ENCODE results near the gene TSPOAP1.

The TSPOAP1 gene

DNA sequence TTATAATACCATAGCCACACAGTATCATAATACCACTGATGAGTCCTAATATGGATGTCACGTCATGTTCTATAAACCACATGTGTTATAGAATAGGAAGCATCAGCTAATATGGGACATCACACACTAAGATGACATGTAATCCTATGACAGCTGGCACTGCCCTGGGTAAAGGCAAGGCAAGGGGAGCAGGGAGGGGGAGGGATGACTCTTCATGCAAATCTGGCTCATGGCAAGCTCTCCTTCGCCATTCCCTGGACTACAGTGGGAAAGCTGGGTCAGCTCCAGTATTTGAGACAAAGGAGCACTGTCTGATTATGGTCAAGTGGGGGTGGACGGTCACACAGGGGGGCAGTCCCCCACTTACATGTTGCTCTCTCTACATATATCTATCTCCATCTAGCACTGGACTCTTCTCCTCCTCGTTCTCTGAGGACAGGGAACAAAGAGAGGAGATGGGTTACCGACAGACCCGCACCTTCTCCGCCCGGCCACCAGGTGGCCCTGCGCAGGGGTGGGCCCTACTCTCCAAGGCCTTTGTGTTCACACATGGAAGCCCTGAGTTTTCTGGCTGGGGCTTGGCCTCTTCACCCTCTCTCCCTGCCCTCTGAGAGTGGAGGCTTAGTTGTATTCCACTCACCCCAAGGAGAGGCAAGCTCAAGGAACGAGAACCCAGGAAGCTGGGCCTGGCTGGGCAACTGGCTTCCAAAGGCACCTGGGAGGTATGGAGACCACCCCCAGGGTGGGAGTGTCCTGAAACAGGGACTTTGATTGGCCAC is 24.4 kb downstream of the TSPOAP1 start:
- Histone ChIP-seq H3K79me2 (ENCODE audit: control insufficient read depth, low read length) (no peaks in the 10 kb centered on the region), H3K36me3 (ENCODE audit: control insufficient read depth, low read length) (no peaks in the 10 kb centered on the region), H3K4me3 (ENCODE audit: low read length) (no peak overlapping the region), H3K4me2 (ENCODE audit: low read length) (no peak overlapping the region), H3K27me3 (ENCODE audit: control insufficient read depth, low read length) (peaks cover 16% of the 10 kb centered on the region), H3K27ac (ENCODE audit: low read depth, low read length) (no peak overlapping the region), H3K4me1 (ENCODE audit: control insufficient read depth, low read length) (no peaks in the 10 kb centered on the region; the same call in 1 of the 2 replicates), H3K9me3 (ENCODE audit: control insufficient read depth, insufficient read depth, low read length) (no peaks in the 10 kb centered on the region), H4K20me1 (ENCODE audit: control insufficient read depth, insufficient read depth, low read depth, low read length) (no peaks in the 10 kb centered on the region), H3K9me2 (replicated peaks; ENCODE audit: control insufficient read depth, low read length) (no peaks in the 10 kb centered on the region), H3F3A (ENCODE audit: control insufficient read depth, insufficient read depth) (no peaks in the 10 kb centered on the region)
- TF ChIP-seq, protein P1, sequence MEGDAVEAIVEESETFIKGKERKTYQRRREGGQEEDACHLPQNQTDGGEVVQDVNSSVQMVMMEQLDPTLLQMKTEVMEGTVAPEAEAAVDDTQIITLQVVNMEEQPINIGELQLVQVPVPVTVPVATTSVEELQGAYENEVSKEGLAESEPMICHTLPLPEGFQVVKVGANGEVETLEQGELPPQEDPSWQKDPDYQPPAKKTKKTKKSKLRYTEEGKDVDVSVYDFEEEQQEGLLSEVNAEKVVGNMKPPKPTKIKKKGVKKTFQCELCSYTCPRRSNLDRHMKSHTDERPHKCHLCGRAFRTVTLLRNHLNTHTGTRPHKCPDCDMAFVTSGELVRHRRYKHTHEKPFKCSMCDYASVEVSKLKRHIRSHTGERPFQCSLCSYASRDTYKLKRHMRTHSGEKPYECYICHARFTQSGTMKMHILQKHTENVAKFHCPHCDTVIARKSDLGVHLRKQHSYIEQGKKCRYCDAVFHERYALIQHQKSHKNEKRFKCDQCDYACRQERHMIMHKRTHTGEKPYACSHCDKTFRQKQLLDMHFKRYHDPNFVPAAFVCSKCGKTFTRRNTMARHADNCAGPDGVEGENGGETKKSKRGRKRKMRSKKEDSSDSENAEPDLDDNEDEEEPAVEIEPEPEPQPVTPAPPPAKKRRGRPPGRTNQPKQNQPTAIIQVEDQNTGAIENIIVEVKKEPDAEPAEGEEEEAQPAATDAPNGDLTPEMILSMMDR (IDR thresholded peaks at IDR 0.05; ENCODE audit: low read depth, low read length, poor library complexity, severe bottlenecking): peak; percentile 93
- no peak for TF ChIP-seq EZH2phosphoT487 (IDR thresholded peaks at IDR 0.05; ENCODE audit: borderline replicate concordance, low read length)

DNA sequence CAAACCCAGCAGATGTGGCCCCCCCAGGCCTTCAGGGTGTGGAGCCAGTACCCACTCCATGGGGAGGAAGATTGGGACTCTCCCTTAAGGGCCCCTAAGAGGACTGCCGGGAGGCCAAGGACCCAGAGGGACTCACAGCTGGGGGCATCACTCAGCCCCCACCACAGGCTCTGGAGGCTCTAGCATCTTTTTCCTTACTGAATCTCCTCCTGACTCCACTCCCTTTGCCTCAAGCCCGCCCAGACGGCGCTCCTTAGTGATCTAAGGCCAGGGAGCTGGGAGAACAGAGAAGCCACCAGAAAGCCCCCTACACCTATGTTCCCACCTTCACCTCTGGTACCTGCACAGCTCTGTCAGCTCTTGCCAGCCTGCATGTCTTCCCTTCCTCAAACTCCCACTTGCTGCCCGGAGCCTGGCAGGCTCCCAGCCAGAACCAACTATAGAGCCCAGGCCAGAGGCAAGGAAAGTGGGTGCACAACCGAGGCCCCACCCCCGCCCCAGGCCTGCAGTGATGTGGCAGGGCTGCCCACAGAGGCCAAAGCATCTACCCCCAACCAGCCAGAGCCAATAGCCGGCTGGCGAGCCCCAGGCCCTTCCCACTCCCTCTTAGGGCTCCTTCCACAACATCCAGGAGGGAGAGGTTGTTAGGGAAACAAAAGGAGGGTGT is 25.5 kb downstream of the TSPOAP1 start:
- Histone ChIP-seq H3K4me1 (ENCODE audit: control insufficient read depth, low read length) (no peaks in the 10 kb centered on the region; the same call in 1 of the 2 replicates), H3K27me3 (ENCODE audit: control insufficient read depth, low read length) (peaks cover 24% of the 10 kb centered on the region), H3K79me2 (ENCODE audit: control insufficient read depth, low read length) (no peaks in the 10 kb centered on the region), H3K4me2 (ENCODE audit: low read length) (no peak overlapping the region), H3K27ac (ENCODE audit: low read depth, low read length) (no peak overlapping the region), H3K36me3 (ENCODE audit: control insufficient read depth, low read length) (no peaks in the 10 kb centered on the region), H3K4me3 (ENCODE audit: low read length) (no peak overlapping the region), H3F3A (ENCODE audit: control insufficient read depth, insufficient read depth) (no peaks in the 10 kb centered on the region), H3K9me3 (ENCODE audit: control insufficient read depth, insufficient read depth, low read length) (no peaks in the 10 kb centered on the region), H3K9me2 (replicated peaks; ENCODE audit: control insufficient read depth, low read length) (no peaks in the 10 kb centered on the region), H4K20me1 (ENCODE audit: control insufficient read depth, insufficient read depth, low read depth, low read length) (no peaks in the 10 kb centered on the region)
- TF ChIP-seq, protein P1 (IDR thresholded peaks at IDR 0.05; ENCODE audit: low read depth, low read length, poor library complexity, severe bottlenecking): no peak
- TF ChIP-seq EZH2phosphoT487 (IDR thresholded peaks at IDR 0.05; ENCODE audit: borderline replicate concordance, low read length): no peak

DNA sequence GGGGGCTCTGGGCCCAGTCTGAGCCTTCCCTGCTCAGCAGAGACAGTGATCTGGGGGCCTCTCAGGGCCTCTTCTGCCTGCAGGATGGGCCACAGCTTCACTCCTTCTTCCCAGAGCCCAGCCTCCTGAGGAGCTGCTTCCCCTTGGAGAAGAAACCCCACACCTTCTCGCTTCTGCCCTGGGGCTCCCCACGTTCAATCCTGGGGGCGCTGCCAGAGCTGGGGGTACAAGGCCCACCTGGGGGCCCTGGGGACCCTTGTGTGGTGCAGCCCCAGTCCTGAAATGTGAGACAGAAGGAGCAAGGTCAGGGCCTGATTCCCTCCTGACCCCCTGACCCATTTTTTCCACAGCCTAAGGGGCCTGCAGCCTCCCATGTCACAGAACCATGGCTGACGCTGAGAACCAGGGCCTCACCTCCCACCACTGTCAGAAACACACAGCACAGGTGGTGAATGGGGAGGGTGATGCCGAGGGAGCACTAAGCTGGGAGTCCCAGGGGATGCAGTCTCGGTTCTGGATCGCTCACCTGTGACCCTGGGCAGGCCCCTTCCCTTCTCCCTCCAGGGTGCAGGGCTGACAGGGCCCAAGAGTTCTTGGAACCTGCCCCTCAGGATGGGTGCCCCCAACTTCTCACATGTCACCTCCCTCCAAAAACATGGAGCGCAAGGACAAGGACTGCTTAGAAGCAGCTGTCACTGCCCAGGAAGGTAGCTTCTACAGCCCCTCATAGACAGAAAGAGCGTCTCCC is 26.2 kb downstream of the TSPOAP1 start:
- Histone ChIP-seq H3K4me2 (ENCODE audit: low read length) (no peak overlapping the region), H3K27ac (ENCODE audit: low read depth, low read length) (no peak overlapping the region), H3K36me3 (ENCODE audit: control insufficient read depth, low read length) (no peaks in the 10 kb centered on the region), H4K20me1 (ENCODE audit: control insufficient read depth, insufficient read depth, low read depth, low read length) (no peaks in the 10 kb centered on the region), H3K9me2 (replicated peaks; ENCODE audit: control insufficient read depth, low read length) (no peaks in the 10 kb centered on the region), H3F3A (ENCODE audit: control insufficient read depth, insufficient read depth) (no peaks in the 10 kb centered on the region), H3K27me3 (ENCODE audit: control insufficient read depth, low read length) (peaks cover 24% of the 10 kb centered on the region), H3K4me3 (ENCODE audit: low read length) (no peak overlapping the region), H3K4me1 (ENCODE audit: control insufficient read depth, low read length) (no peaks in the 10 kb centered on the region; the same call in 1 of the 2 replicates), H3K9me3 (ENCODE audit: control insufficient read depth, insufficient read depth, low read length) (no peaks in the 10 kb centered on the region), H3K79me2 (ENCODE audit: control insufficient read depth, low read length) (no peaks in the 10 kb centered on the region)
- TF ChIP-seq, protein P1 (IDR thresholded peaks at IDR 0.05; ENCODE audit: low read depth, low read length, poor library complexity, severe bottlenecking): no peak
- TF ChIP-seq EZH2phosphoT487 (IDR thresholded peaks at IDR 0.05; ENCODE audit: borderline replicate concordance, low read length): no peak
